Panc1 (cell line): ENCODE data around the gene SGMS1. TPM values are rescaled to one million over a fixed set of nuclear protein-coding genes. Genes with fewer than 3 reads are reported as not detected.

Experiments
- ATAC-seq: fragments of 200-7000 bp; cut with Tn5 transposase; 2 replicates; pipeline ENCODE4 v1.9.1; 2020; ENCODE audit warnings: mild to moderate bottlenecking, moderate library complexity
- BruUV-seq: library from RNA; stranded (reverse); fragments of 400-500 nt; replicated peaks from 2 replicates; lab custom pipeline; 2021; lab: Mats Ljungman, UMichigan
- CTCF ChIA-PET: fragments of 300-600 bp; sonication (Branson Sonifier 250); formaldehyde crosslinking; loops from one replicate; lab custom pipeline; 2022; ENCODE audit warnings: antibody characterized with exemption; lab: Charles Lee
- POLR2A ChIA-PET: fragments of 300-600 bp; sonication (Branson Sonifier 250); formaldehyde crosslinking; loops from one replicate; lab custom pipeline; 2022; ENCODE audit warnings: antibody characterized with exemption; lab: Charles Lee
- DNase-seq: peaks from one replicate; pipeline ENCODE4 v3.0.0-alpha.2; 2010; ENCODE audit warnings: low read depth, low spot score
- H3K27ac ChIP-seq: 2 replicates; pipeline ENCODE4 v1.5.1; 2011; ENCODE audit warnings: mild to moderate bottlenecking, low read length, inconsistent platforms
- H3K27me3 ChIP-seq: fragments of 200-500 bp; sonication (Bioruptor generic); 2 replicates; pipeline ENCODE4 v1.6.0; 2014; ENCODE audit warnings: low read length, inconsistent platforms; ENCODE audit not compliant: control insufficient read depth, insufficient read depth
- H3K36me3 ChIP-seq: fragments of 200-500 bp; sonication (Bioruptor generic); 2 replicates; pipeline ENCODE4 v1.5.1; 2014; ENCODE audit warnings: inconsistent platforms, mild to moderate bottlenecking, low read length, moderate library complexity; ENCODE audit not compliant: control insufficient read depth, insufficient read depth
- H3K4me1 ChIP-seq: 2 replicates; pipeline ENCODE4 v1.5.1; 2011; ENCODE audit warnings: inconsistent platforms, mild to moderate bottlenecking, low read length, moderate library complexity; ENCODE audit not compliant: control insufficient read depth, insufficient read depth
- H3K4me3 ChIP-seq, 2 experiments: 2 replicates each; pipeline ENCODE4 v1.5.1; 2011 to 2012; ENCODE audit warnings: low read depth in 2 of 2, low read length in 2 of 2, mild to moderate bottlenecking in 2 of 2, inconsistent platforms in 1 of 2, moderate library complexity in 1 of 2
- H3K9me3 ChIP-seq: fragments of 200-500 bp; sonication (Bioruptor generic); 2 replicates; pipeline ENCODE4 v1.5.1; 2014; ENCODE audit warnings: low read depth, mild to moderate bottlenecking, inconsistent platforms, low read length, moderate library complexity; ENCODE audit not compliant: control insufficient read depth, insufficient read depth
- CTCF ChIP-seq: fragments of 450-650 bp; IDR thresholded peaks from 2 replicates; pipeline ENCODE4 v1.5.1; 2017; ENCODE audit warnings: mild to moderate bottlenecking
- POLR2AphosphoS5 ChIP-seq: IDR thresholded peaks from 2 replicates; pipeline ENCODE4 v1.6.1; 2012; ENCODE audit warnings: mild to moderate bottlenecking, low read depth, low read length, moderate library complexity
- REST ChIP-seq, 2 experiments: IDR thresholded peaks; 2 replicates each; pipeline ENCODE4 v1.6.1; 2011 to 2012; ENCODE audit warnings: low read depth in 2 of 2, control low read depth in 1 of 2, low read length in 1 of 2, mild to moderate bottlenecking in 1 of 2, moderate library complexity in 1 of 2; ENCODE audit not compliant: insufficient read depth in 1 of 2
- SIN3A ChIP-seq: IDR thresholded peaks from 2 replicates; pipeline ENCODE4 v1.6.1; 2012; ENCODE audit warnings: low read depth, mild to moderate bottlenecking, low read length, moderate library complexity, borderline replicate concordance; ENCODE audit not compliant: insufficient read depth
- TCF7L2 ChIP-seq: IDR thresholded peaks from 2 replicates; pipeline ENCODE4 v1.6.1; 2011; ENCODE audit warnings: mild to moderate bottlenecking, low read depth, low read length, inconsistent platforms
- in situ Hi-C: cut with HindIII; loops from 2 replicates; pipeline ENCODE4 v1.10.0; 2016; ENCODE audit warnings: low sequenced_read_pairs, low pct_unique_long_range_greater_than_20kb
- intact Hi-C: fragments of 100-400 bp; cut with micrococcal nuclease; formaldehyde crosslinking; loops from one replicate; pipeline ENCODE4 v1.10.0; 2022; ENCODE audit not compliant: unreplicated experiment
- total RNA-seq: library from RNA; stranded (reverse); gene quantifications from one replicate; pipeline ENCODE4 v1.2.1, GENCODE V29; 2021; ENCODE audit not compliant: unreplicated experiment

Gene SGMS1
- total RNA-seq, 1 experiment from 2014 or later = 22.0 TPM

- ATAC-seq (no peak), DNase-seq (no peak)
- POLR2A ChIA-PET = no interaction called here
- peaks cover 2% of the 10 kb centered on the region; the same call in 1 of the 2 replicates for H3K4me1 ChIP-seq
- no TSS peak for BruUV-seq
- H3K27ac ChIP-seq = no peak overlapping the region
- intact Hi-C loops = no loop called here
- no peaks in the 10 kb centered on the region for H3K36me3 ChIP-seq
- H3K27me3 ChIP-seq = no peaks in the 10 kb centered on the region
- no peak overlapping the region for H3K4me3 ChIP-seq
- no peaks in the 10 kb centered on the region for H3K9me3 ChIP-seq
- in situ Hi-C loops = no loop called here
- TF ChIP-seq CTCF (no peak), POLR2AphosphoS5 (no peak), REST (IDR thresholded peaks at IDR 0.05; ENCODE audit: insufficient read depth in 1 of 2, low read depth in 2 of 2, low read length in 1 of 2) (no peak), TCF7L2 (no peak), SIN3A (no peak)
- CTCF ChIA-PET = no interaction called here
Observed at GRCh38 chr10:50631052-50631451, 7.3 kb upstream of the SGMS1 start.

- in situ Hi-C loops = no loop called here
- no TSS peak for BruUV-seq
Observed at GRCh38 chr10:50629495-50630122, 5.9 kb upstream of the SGMS1 start.

GRCh38 chr10:50627896-50628295, 4.1 kb upstream of the SGMS1 start:
- no TSS peak for BruUV-seq
- intact Hi-C loops = loop anchor here (10.0 kb wide), 2 partner anchors 173 to 263 kb away; no protein-coding TSS in a partner anchor
- ChIA-PET CTCF (no interaction called here), POLR2A (no interaction called here)
- Histone ChIP-seq H3K27me3 (no peaks in the 10 kb centered on the region), H3K9me3 (no peaks in the 10 kb centered on the region), H3K4me1 (peaks cover 8% of the 10 kb centered on the region), H3K36me3 (no peaks in the 10 kb centered on the region; the same call in 1 of the 2 replicates), H3K4me3 (no peak overlapping the region), H3K27ac (no peak overlapping the region)
- TF ChIP-seq TCF7L2 (no peak), SIN3A (no peak), REST (IDR thresholded peaks at IDR 0.05; ENCODE audit: insufficient read depth in 1 of 2, low read depth in 2 of 2, low read length in 1 of 2) (no peak), POLR2AphosphoS5 (no peak), CTCF (no peak)
- ATAC-seq (no peak), DNase-seq (no peak)
- in situ Hi-C loops = no loop called here

More at GRCh38 chr10:50629495-50630122, 5.9 kb upstream of the SGMS1 start:
- no peak for ATAC-seq
- Histone ChIP-seq H3K4me1 (peaks cover 8% of the 10 kb centered on the region), H3K9me3 (no peaks in the 10 kb centered on the region), H3K4me3 (no peak overlapping the region), H3K27ac (no peak overlapping the region), H3K36me3 (no peaks in the 10 kb centered on the region; the same call in 1 of the 2 replicates), H3K27me3 (no peaks in the 10 kb centered on the region)
- ChIA-PET POLR2A (no interaction called here), CTCF (no interaction called here)
- DNase-seq = no peak
- intact Hi-C loops = loop anchor here (10.0 kb wide), 2 partner anchors 175 to 265 kb away; no protein-coding TSS in a partner anchor
- TF ChIP-seq TCF7L2 (no peak), POLR2AphosphoS5 (no peak), SIN3A (no peak)
